Amygdala (tissue), 56 donors: Measurements from ENCODE around the gene KCNAB1.

ENCODE experiments used
- DNase-seq, 56 donors: peaks; one replicate each; lab custom pipeline; 2025; lab: John Stamatoyannopoulos, UW

KCNAB1 gene

GRCh38 chr3:156353563-156353962, 233.2 kb downstream of the KCNAB1 start:
- no peak for DNase-seq

GRCh38 chr3:156356537-156357363, 236.4 kb downstream of the KCNAB1 start:
- no peak for DNase-seq

- no peak for DNase-seq
These were observed 237.9 kb downstream of the KCNAB1 start for GRCh38 chr3:156358232-156358631.

DNA sequence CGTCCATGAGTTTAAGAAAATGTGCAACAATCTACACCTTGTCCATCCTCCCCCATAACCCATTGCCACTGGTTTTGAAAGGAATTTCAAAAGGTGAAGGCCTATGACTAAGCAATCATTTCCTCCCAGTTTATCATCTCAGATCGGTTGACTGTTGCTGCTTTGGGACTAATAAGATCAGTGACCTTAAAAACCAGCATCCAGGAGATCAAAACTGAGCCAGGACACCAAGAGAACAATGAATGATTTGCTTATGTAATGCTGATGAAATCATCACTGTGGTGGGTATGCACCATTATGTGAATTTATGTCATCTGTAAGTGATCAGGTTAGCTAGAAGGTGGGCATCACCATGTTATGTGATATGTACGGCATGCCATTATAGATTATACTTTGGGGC, 239.0 kb downstream of the KCNAB1 start:
- DNase-seq = no peak

GRCh38 chr3:156360083-156360482, 239.7 kb downstream of the KCNAB1 start:
- no peak for DNase-seq

DNA sequence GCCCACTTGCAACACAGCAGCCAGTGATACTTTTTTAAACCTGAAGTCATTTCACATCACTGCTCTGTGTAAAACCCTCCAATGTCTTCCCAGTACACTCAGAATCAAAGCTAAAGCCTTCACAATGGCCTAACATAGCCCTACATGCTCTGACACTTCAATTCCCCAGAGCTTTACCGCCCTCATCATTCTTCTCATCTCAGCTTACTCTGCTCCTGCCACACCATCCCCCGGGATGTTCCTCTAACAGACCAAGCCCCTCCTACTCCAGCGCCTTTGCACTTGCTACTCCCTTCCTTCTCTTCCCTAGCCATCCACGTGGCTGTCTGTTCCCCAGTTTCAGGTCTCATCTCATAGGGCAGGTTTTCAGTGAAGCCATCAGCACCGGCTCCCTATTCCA, 240.6 kb downstream of the KCNAB1 start:
- no peak for DNase-seq

DNA sequence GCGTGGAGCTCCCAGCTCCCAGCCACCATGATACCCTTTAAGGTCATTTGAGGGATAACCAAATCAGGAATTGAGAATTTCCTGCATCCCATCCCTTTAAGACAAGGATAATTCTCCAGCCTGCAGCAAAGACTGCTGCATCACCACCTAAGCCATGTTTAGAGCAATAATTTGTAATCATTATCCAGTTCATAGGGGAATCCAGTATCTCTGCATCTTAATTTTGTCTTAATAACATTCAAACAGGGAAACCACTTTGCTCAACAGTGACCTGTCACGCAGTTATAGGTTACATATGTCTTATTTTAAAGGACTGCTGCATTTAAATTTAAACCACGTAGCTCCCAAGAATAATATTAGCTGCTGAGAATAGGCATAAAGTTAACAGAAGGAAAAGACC, 246.2 kb downstream of the KCNAB1 start:
- no peak for DNase-seq

- no peak for DNase-seq
These were observed 247.8 kb downstream of the KCNAB1 start for GRCh38 chr3:156368189-156368588.

DNA sequence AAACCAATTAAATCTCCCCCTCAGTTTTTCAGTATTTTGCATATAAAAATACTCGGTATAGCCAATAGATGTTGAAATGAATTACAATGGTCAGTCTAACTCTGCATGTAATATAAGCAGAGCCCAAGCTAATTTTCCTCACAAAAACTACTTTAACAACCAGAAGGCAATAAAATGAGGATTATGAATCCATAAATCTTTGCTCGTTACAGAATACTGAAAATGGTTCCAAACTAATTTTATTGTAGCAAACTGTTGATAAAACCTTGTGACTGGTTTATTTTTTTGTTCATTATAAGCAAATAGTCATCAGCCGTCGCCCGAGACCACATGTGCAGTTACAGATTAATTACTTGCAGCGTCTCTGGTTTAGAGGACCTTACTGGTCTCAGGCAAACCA, 251.3 kb downstream of the KCNAB1 start:
- no peak for DNase-seq

- DNase-seq = no peak
These were observed 252.7 kb downstream of the KCNAB1 start for GRCh38 chr3:156373095-156373494.

DNA sequence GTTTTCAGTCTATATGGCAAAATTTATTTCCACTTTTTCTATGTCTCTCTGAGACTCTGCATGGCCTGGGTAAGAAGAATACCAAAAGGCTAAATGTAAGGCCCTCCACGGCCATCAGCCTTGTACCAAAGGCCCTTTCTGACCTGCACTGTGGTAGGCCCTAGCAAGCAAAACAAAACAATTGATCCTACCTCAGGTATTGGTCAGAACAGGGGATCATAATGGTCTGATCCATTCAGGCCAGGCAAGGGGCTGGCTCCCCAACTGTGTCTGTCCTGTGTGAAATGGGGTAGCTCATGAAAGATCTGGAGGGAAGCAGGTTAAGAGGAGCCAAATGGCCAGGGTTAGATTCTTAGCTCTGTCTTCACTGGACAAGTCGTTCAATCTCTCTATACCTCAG, 253.3 kb downstream of the KCNAB1 start:
- DNase-seq = no peak

DNA sequence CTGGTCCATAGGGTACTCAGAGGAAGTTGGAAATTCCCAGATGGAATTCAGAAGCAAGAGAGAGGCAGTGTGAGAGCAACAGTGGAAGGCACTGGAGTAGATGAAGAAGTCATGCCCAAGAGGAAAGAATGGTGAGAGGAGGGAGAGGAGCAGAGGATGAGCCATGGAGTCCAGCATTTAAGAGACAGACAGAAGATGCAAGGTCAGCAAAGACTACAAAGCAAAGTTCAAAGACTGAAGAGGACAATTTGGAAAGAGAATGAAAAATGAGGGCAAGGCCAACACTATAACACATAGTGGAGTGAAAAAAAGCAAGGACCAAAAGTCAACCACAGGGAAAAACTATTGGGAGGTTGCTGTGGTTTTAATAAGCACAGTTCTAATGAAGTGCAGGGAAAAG, 255.8 kb downstream of the KCNAB1 start:
- no peak for DNase-seq

GRCh38 chr3:156377266-156377665, 256.9 kb downstream of the KCNAB1 start:
- no peak for DNase-seq

DNA sequence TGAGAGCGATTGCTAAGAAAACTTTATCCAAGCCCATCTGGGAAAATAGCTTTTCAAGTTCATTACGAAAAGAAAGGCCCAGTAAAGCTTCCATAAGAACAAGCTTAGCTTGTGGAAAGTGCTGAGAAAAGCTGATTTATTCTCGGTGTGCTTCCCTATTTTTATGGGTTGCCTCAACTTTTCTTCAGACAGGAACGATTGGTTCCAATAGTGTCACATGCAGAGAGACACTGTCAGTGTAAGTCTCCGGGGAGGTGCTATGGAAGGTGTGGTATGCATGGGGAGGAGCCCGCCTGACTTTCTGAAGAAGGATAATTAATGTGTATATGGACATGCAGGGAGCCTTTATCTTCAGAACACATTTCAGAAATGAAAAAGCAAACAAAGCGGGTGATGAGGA, 257.3 kb downstream of the KCNAB1 start:
- DNase-seq = no peak

DNA sequence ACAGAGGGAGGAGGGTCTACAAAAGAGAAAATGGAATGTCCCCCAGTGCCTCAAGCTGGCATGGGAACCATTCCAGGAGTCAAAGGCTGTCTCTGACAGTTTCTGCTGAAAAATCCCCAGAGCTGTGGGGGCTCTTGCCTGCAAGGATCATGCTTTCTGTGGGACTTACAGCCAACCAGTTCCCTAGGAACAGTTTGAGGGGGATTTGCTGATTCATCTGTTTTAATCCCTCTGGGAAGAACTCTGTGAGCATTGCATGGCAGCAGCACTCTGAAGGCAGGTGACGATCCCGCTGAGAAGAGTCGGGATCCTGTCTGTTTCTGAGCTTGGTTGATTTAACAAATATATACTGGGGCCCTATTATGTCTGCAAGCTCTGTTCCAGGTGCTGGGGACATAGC, 258.5 kb downstream of the KCNAB1 start:
- DNase-seq = no peak

- no peak for DNase-seq
These were observed 258.9 kb downstream of the KCNAB1 start for GRCh38 chr3:156379327-156379726.

GRCh38 chr3:156381253-156381652, 260.9 kb downstream of the KCNAB1 start:
- DNase-seq = no peak

DNA sequence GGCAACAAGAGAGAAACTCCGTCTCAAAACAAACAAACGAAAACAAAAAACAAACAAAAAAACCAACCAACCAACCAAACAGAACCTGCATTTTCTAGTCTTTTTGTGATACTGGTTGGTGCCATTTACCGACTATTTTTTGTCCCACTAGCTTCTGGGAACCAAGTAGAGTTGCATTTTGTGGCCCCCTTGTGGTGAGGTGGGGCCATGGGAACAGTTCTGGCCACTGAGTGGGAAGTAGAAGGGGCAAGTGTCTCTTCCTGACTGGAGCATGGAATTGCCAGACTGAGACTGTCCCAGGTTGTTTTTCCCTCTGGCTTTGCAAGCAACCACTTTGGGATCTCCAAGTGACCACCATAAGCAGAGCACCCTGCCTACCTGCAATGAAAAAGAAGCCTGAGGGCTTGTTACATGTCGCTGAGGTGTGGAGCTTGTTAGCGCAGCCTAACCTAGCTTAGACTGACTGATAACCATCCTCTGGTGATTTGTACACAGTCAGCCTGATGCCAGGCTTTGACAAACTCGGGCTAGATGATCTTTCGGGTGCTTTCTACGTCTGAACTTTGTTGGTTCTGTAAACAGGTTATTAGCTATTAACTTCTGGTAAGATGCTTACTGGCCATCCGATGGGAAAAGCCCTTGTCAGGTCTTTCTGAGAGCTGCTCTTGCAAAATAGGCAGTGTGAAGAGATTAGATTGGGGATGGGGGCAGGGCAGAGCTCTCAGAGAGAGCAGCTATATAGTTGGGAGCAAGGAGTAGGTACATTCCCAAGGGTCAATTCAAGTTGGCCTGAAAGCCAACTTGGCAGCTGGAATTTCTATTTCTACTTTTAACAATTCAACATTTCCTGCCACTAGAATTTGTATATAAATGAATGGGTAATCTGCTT, 262.3 kb downstream of the KCNAB1 start:
- DNase-seq = peak in 1 of 56 donors; percentile 7

DNA sequence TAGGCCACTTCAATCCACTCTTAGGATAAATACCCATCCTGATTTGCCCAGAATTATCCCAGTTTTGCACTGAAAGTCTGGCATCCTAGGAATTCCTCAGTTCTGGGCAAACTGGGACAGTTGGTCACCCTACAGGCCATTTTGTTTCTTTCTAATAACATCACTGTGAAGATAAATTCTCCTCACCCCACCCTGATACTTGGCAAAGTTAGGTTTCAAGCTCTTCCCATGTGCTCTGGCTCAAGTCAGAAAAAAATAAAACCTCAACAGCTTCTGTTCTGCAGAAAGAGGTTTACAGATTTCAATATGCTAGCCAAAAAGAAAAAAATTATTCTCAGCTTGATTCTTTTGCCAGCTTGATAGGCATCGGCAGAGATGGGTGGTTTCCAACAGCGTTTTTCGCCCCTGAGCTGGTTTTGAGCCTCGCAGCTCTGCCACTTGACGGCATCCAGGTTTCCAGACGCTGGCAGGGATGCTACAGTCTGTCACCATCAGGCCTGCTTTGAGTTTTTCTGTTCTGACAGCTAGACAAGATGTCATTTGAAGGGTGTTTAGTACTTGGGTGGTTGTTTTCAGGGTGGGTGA, 263.2 kb downstream of the KCNAB1 start:
- peak in 4 of 56 donors; percentile 2 to 3 (median 3) for DNase-seq

- no peak for DNase-seq
These were observed 268.4 kb downstream of the KCNAB1 start for GRCh38 chr3:156388497-156389448.
